HepG2 (cell line): ENCODE results near the gene C10orf120. TPM values are rescaled to one million over a fixed set of nuclear protein-coding genes. Genes with fewer than 3 reads are reported as not detected.

Experiments
- ATAC-seq: fragments of 200-7000 bp; cut with Tn5 transposase; 3 replicates; pipeline ENCODE4 v1.9.1; 2020; ENCODE audit warnings: mild to moderate bottlenecking, moderate library complexity
- BruUV-seq: library from RNA; stranded (reverse); fragments of 400-500 nt; replicated peaks from 2 replicates; lab custom pipeline; 2021; lab: Mats Ljungman, UMichigan
- CTCF ChIA-PET: fragments of 300-600 bp; formaldehyde crosslinking; extraction: SDS; loops from one replicate; lab custom pipeline; 2021; ENCODE audit warnings: low total read pairs, inconsistent platforms, low intra/inter-chr PET ratio; lab: Yijun Ruan, JAX
- POLR2A ChIA-PET: fragments of 350-600 bp; sonication (Branson Sonifier 250); formaldehyde crosslinking; loops from one replicate; lab custom pipeline; 2020; ENCODE audit warnings: antibody characterized with exemption, inconsistent platforms; lab: Yijun Ruan, JAX
- DNase-seq: peaks from one replicate; pipeline ENCODE4 v3.0.0-alpha.2; 2015; ENCODE audit warnings: low spot score
- FAIRE-seq: peaks from 3 replicates; lab custom pipeline; 2011; peaks lifted over from hg19 to GRCh38; lab: Jason Lieb, UNC
- H2AFZ ChIP-seq: one replicate; pipeline ENCODE4 v1.6.1; 2011; ENCODE audit warnings: low read length, inconsistent platforms
- H3K27ac ChIP-seq: fragments of 300-600 bp; 3 replicates; pipeline ENCODE4 v1.8.0; 2011; ENCODE audit warnings: mixed run types, mild to moderate bottlenecking, mixed read lengths, low read length, inconsistent platforms; ENCODE audit not compliant: insufficient read depth; ENCODE audit errors: extremely low read length
- H3K27me3 ChIP-seq, 2 experiments: fragments of 200-600 bp in 1 of 2; 2 replicates in 1 of 2; 3 replicates in 1 of 2; pipeline versions ENCODE4 v1.6.0 to v1.8.0; 2011; ENCODE audit warnings: low read length in 2 of 2, mild to moderate bottlenecking in 2 of 2, moderate library complexity in 2 of 2, inconsistent platforms in 1 of 2; ENCODE audit not compliant: insufficient read depth in 2 of 2, control insufficient read depth in 1 of 2
- H3K36me3 ChIP-seq, 2 experiments: fragments of 200-600 bp in 1 of 2; replicated peaks in 1 of 2; 2 replicates in 1 of 2; 3 replicates in 1 of 2; pipeline versions ENCODE4 v1.5.1 to v1.8.0; 2011; ENCODE audit warnings: low read length in 2 of 2, inconsistent platforms in 1 of 2; ENCODE audit not compliant: insufficient read depth in 2 of 2, control insufficient read depth in 1 of 2
- H3K4me1 ChIP-seq: 2 replicates; pipeline ENCODE4 v1.5.1; 2012; ENCODE audit warnings: low read length, inconsistent platforms; ENCODE audit not compliant: insufficient read depth
- H3K4me2 ChIP-seq: 2 replicates; pipeline ENCODE4 v1.6.0; 2011; ENCODE audit warnings: low read depth, low read length, inconsistent platforms
- H3K4me3 ChIP-seq, 3 experiments: fragments of 200-600 bp in 1 of 3; sonication (generic), shearing (Covaris generic) in 1 of 3; replicated peaks in 1 of 3; 2 replicates each; pipeline ENCODE4 v1.5.1; 2011 to 2016; ENCODE audit warnings: low read length in 3 of 3, inconsistent platforms in 2 of 3, low read depth in 2 of 3, mild to moderate bottlenecking in 2 of 3, control low read depth in 1 of 3, mixed read lengths in 1 of 3; ENCODE audit not compliant: insufficient read depth in 1 of 3
- H3K79me2 ChIP-seq: one replicate; pipeline ENCODE4 v1.6.1; 2011; ENCODE audit warnings: low read length, inconsistent platforms; ENCODE audit not compliant: insufficient read depth
- H3K9ac ChIP-seq: 2 replicates; pipeline ENCODE4 v1.6.0; 2011; ENCODE audit warnings: mild to moderate bottlenecking, low read depth, low read length, inconsistent platforms; ENCODE audit not compliant: insufficient read depth
- H3K9me3 ChIP-seq: 2 replicates; pipeline ENCODE4 v1.5.1; 2012; ENCODE audit warnings: mild to moderate bottlenecking, low read length
- H4K20me1 ChIP-seq: 2 replicates; pipeline ENCODE4 v1.6.0; 2011; ENCODE audit warnings: inconsistent platforms, mild to moderate bottlenecking, low read length, moderate library complexity; ENCODE audit not compliant: insufficient read depth
- ATF7 ChIP-seq, 2 experiments: fragments of 450-650 bp in 1 of 2; sonication (generic) in 1 of 2; formaldehyde crosslinking in 1 of 2; IDR thresholded peaks; 2 replicates each; pipeline versions ENCODE4 v1.4.0 to v1.6.1; 2016 to 2020; ENCODE audit warnings: antibody characterized with exemption in 1 of 2, mild to moderate bottlenecking in 1 of 2, missing genetic modification reagents in 1 of 2
- CREB1 ChIP-seq, 2 experiments: fragments of 450-650 bp in 1 of 2; IDR thresholded peaks; 2 replicates each; pipeline ENCODE4 v1.6.1; 2016 to 2017; ENCODE audit warnings: control low read depth in 1 of 2, mild to moderate bottlenecking in 1 of 2, missing compliant biosample characterization in 1 of 2, missing genetic modification characterization in 1 of 2
- EHMT2 ChIP-seq: fragments of 200-600 bp; sonication (generic); IDR thresholded peaks from 2 replicates; pipeline ENCODE4 v1.7.0; 2017; ENCODE audit warnings: antibody characterized with exemption, low read depth, low read length, borderline replicate concordance
- HDAC1 ChIP-seq: sonication (generic); formaldehyde crosslinking; IDR thresholded peaks from 2 replicates; pipeline ENCODE4 v1.5.1; 2020; ENCODE audit warnings: mild to moderate bottlenecking, missing genetic modification reagents
- MAZ ChIP-seq, 2 experiments: sonication (generic) in 1 of 2; formaldehyde crosslinking in 1 of 2; IDR thresholded peaks; 2 replicates each; pipeline versions ENCODE4 v1.5.0 to v1.6.1; 2012 to 2020; ENCODE audit warnings: low read depth in 2 of 2, mild to moderate bottlenecking in 2 of 2, borderline replicate concordance in 1 of 2, improper control_type of control experiment in 1 of 2, low read length in 1 of 2, missing genetic modification reagents in 1 of 2, moderate library complexity in 1 of 2
- NFE2 ChIP-seq: sonication (generic); formaldehyde crosslinking; IDR thresholded peaks from 2 replicates; pipeline ENCODE4 v1.4.0; 2020; ENCODE audit warnings: missing genetic modification reagents
- PHF21A ChIP-seq: sonication (generic); formaldehyde crosslinking; IDR thresholded peaks from 2 replicates; pipeline ENCODE4 v1.5.0; 2020; ENCODE audit warnings: mild to moderate bottlenecking, missing genetic modification reagents
- YEATS4 ChIP-seq: sonication (generic); formaldehyde crosslinking; IDR thresholded peaks from 2 replicates; pipeline ENCODE4 v1.4.0; 2020; ENCODE audit warnings: missing genetic modification reagents, borderline replicate concordance
- ZMYM4 ChIP-seq: sonication (generic); formaldehyde crosslinking; IDR thresholded peaks from 2 replicates; pipeline ENCODE4 v1.8.1; 2023; ENCODE audit warnings: mild to moderate bottlenecking, missing genetic modification reagents
- ZNF343 ChIP-seq: sonication (generic); formaldehyde crosslinking; IDR thresholded peaks from 2 replicates; pipeline ENCODE4 v1.4.0; 2020; ENCODE audit warnings: mild to moderate bottlenecking, missing genetic modification reagents
- WGBS: methylation state at CpG from one replicate; pipeline ENCODE4 v1.1.6; 2017; ENCODE audit warnings: low lambda C conversion rate; 5-methylcytosine and 5-hydroxymethylcytosine counted together
- in situ Hi-C: cut with HindIII; loops from 2 replicates; pipeline ENCODE4 v1.10.0; 2017; ENCODE audit warnings: low pct_unique_long_range_greater_than_20kb; ENCODE audit not compliant: extremely low pct_ligation_motif_present
- intact Hi-C: fragments of 100-400 bp; cut with micrococcal nuclease; formaldehyde crosslinking; loops from one replicate; pipeline ENCODE4 v1.10.0; 2022; ENCODE audit not compliant: unreplicated experiment
- polyA plus RNA-seq, 8 experiments: library from polyadenylated mRNA; depleted of rRNA in 3 of 8; stranded (reverse) in 7 of 8; unstranded in 1 of 8; fragments of >200 nt; fragmentation: Illumina TruSeq in 4 of 8; extraction: Trizol in 4 of 8; gene quantifications; 2 replicates each; pipeline versions ENCODE4 v1.2.1 to v1.2.3, GENCODE V29; 2011 to 2016; ENCODE audit warnings: low read depth in 4 of 8, missing spikeins in 1 of 8, mixed read lengths in 1 of 8; ENCODE audit not compliant: insufficient read depth in 1 of 8
- total RNA-seq, 5 experiments: library from RNA; depleted of rRNA; stranded (reverse); fragments of >200 nt; fragmentation: Illumina TruSeq; extraction: Trizol; gene quantifications; 2 replicates each; pipeline ENCODE4 v1.2.3, GENCODE V29; 2016; ENCODE audit warnings: low read depth in 1 of 5

C10orf120 gene
- total and polyA plus RNA-seq, 2 of the 13 experiments (the other 11 are each of a cell fraction or from before 2014, with no cell fraction given), result not detected

DNA sequence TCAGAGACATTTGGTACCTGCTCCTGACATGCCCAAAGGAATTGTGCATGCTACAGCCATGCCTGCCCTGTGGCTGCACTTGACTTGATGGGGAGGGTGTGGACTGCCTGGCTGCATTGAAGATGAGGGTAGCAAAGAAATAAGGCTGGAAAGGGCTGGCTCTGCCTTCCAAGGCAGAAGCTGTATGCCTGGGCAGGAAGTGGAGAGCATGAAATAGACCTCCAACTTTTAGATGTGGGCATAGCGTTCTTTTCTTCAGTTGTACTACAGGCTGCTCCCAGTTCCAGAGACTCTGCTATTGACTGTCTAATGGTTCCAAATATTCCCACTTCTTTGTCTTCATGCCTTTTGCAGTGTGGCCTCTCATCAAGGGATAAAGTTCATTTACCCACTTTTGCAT is 3.0 kb downstream of the C10orf120 start (continued):
- TF ChIP-seq ZNF343 (CRISPR knock-in tag) (no peak), EHMT2 (no peak), YEATS4 (CRISPR knock-in tag) (no peak), HDAC1 (CRISPR knock-in tag) (no peak), ZMYM4 (CRISPR knock-in tag) (no peak)

GRCh38 chr10:122692744-122693143 is 6.9 kb downstream of the C10orf120 start:
- Histone ChIP-seq H3K4me1 (no peaks in the 10 kb centered on the region), H3K27me3 (peaks cover 0 to 19% of the 10 kb centered on the region in 2 experiments; a peak in 1 of 5 replicates), H2AFZ (no peak overlapping the region), H3K79me2 (no peaks in the 10 kb centered on the region), H3K9ac (no peak overlapping the region), H3K9me3 (no peaks in the 10 kb centered on the region), H3K27ac (no peak overlapping the region), H4K20me1 (no peaks in the 10 kb centered on the region), H3K4me3 (no peak overlapping the region), H3K36me3 (no peaks in the 10 kb centered on the region), H3K4me2 (no peak overlapping the region)
- FAIRE-seq (no peak), DNase-seq (no peak), ATAC-seq (no peak)
- in situ Hi-C loops (no loop called here), intact Hi-C loops (no loop called here)
- CTCF ChIA-PET, result no interaction called here
- no TSS peak for BruUV-seq
- TF ChIP-seq NFE2 (no peak), MAZ (IDR thresholded peaks at IDR 0.05; ENCODE audit: borderline replicate concordance, low read depth, low read length) (no peak), MAZ (CRISPR knock-in tag; IDR thresholded peaks at IDR 0.05; ENCODE audit: low read depth) (no peak), PHF21A (CRISPR knock-in tag) (no peak), ATF7 (IDR thresholded peaks at IDR 0.05) (peak; percentile 84), ATF7 (CRISPR knock-in tag; IDR thresholded peaks at IDR 0.05) (no peak), CREB1 (IDR thresholded peaks at IDR 0.05) (peak; percentile 72; the same call in 1 of the 2 replicates), CREB1 (CRISPR knock-in tag; IDR thresholded peaks at IDR 0.05) (no peak)
- 6% methylated on average over 5 of the region's 5 CpGs for WGBS
- POLR2A ChIA-PET, result no interaction called here
